ENCODE data around the gene NDUFAF4. TPM values are rescaled to one million over a fixed set of nuclear protein-coding genes. Genes with fewer than 3 reads are reported as not detected.

NDUFAF4 gene
- total and polyA plus RNA-seq, 2 of the 8 experiments (the other 6 are each of a cell fraction or from before 2014, with no cell fraction given), result 21.9 to 84.4 TPM

- TF ChIP-seq SIN3A (conservative IDR thresholded peaks at IDR 0.05 in 1 of 2, IDR thresholded peaks at IDR 0.05 in 1 of 2; ENCODE audit: low read depth in 1 of 2, low read length in 2 of 2) (no peak), ASH2L (IDR thresholded peaks at IDR 0.05; ENCODE audit: low read length) (no peak), TAF1 (IDR thresholded peaks at IDR 0.05; ENCODE audit: low read depth, low read length) (no peak)
Measured at GRCh38 chr6:96911751-96912150, 14.1 kb upstream of the NDUFAF4 start (continued).

Data from H1 (cell line).